Prostate gland (tissue), 2 donors: ENCODE measurements around the gene PLCD3.

Source experiments
- CTCF ChIP-seq, 4 experiments: fragments of 200-600 bp in 2 of 4; fragments of 450-650 bp in 2 of 4; sonication (generic) in 2 of 4; IDR thresholded peaks; 1 replicate in 3 of 4; 2 replicates in 1 of 4; pipeline ENCODE4 v1.5.1; 2016 to 2019; ENCODE audit warnings: antibody characterized with exemption in 4 of 4, mild to moderate bottlenecking in 2 of 4, moderate library complexity in 2 of 4
- POLR2A ChIP-seq: fragments of 450-650 bp; IDR thresholded peaks from one replicate; pipeline ENCODE4 v1.6.1; 2016; ENCODE audit warnings: antibody characterized with exemption, mild to moderate bottlenecking

- TF ChIP-seq CTCF (IDR thresholded peaks at IDR 0.05) (no peak), POLR2A (no peak)
Observed at GRCh38 chr17:45087978-45088377, 44.3 kb downstream of the PLCD3 start.
